22Rv1 (cell line): ENCODE results near the gene AZU1.

Experiments used
- H3K27ac ChIP-seq: fragments of 450-650 bp; 2 replicates; pipeline ENCODE4 v1.5.1; 2017
- CTCF ChIP-seq: fragments of 450-650 bp; IDR thresholded peaks from 2 replicates; pipeline ENCODE4 v1.5.1; 2017; ENCODE audit warnings: mild to moderate bottlenecking
- ZFX ChIP-seq: fragments of 450-650 bp; IDR thresholded peaks from 2 replicates; pipeline ENCODE4 v1.6.1; 2017; ENCODE audit warnings: antibody characterized with exemption, borderline replicate concordance

AZU1 gene

GRCh38 chr19:784541-784940 lies 43.1 kb upstream of the AZU1 start:
- TF ChIP-seq ZFX (no peak), CTCF (no peak)
- H3K27ac ChIP-seq: no peak overlapping the region

- no peak for TF ChIP-seq ZFX
- no peak for TF ChIP-seq CTCF
- H3K27ac ChIP-seq: no peak overlapping the region
Measured at GRCh38 chr19:787536-787935, 40.1 kb upstream of the AZU1 start.

- H3K27ac ChIP-seq: no peak overlapping the region
- TF ChIP-seq CTCF (no peak), ZFX (no peak)
Measured at GRCh38 chr19:788686-788982, 39.0 kb upstream of the AZU1 start.

GRCh38 chr19:788983-789700 lies 38.5 kb upstream of the AZU1 start:
- TF ChIP-seq ZFX: no peak
- TF ChIP-seq CTCF: no peak
- no peak overlapping the region for H3K27ac ChIP-seq

GRCh38 chr19:789701-790060 lies 38.0 kb upstream of the AZU1 start:
- H3K27ac ChIP-seq: no peak overlapping the region
- TF ChIP-seq ZFX: no peak
- TF ChIP-seq CTCF: no peak

- TF ChIP-seq CTCF (no peak), ZFX (no peak)
Measured at GRCh38 chr19:791007-791566, 36.5 kb upstream of the AZU1 start.

GRCh38 chr19:791567-792305 lies 35.9 kb upstream of the AZU1 start:
- H3K27ac ChIP-seq: no peak overlapping the region
- no peak for TF ChIP-seq ZFX
- TF ChIP-seq CTCF: no peak

More at GRCh38 chr19:791007-791566, 36.5 kb upstream of the AZU1 start:
- H3K27ac ChIP-seq: no peak overlapping the region
